HepG2 (cell line): Measurements from ENCODE around the gene MIPEP. TPM values are rescaled to one million over a fixed set of nuclear protein-coding genes. Genes with fewer than 3 reads are reported as not detected.

Source experiments
- ATAC-seq: fragments of 200-7000 bp; cut with Tn5 transposase; 3 replicates; pipeline ENCODE4 v1.9.1; 2020; ENCODE audit warnings: mild to moderate bottlenecking, moderate library complexity
- BruUV-seq: library from RNA; stranded (reverse); fragments of 400-500 nt; replicated peaks from 2 replicates; lab custom pipeline; 2021; lab: Mats Ljungman, UMichigan
- CTCF ChIA-PET: fragments of 300-600 bp; formaldehyde crosslinking; extraction: SDS; loops from one replicate; lab custom pipeline; 2021; ENCODE audit warnings: low total read pairs, inconsistent platforms, low intra/inter-chr PET ratio; lab: Yijun Ruan, JAX
- POLR2A ChIA-PET: fragments of 350-600 bp; sonication (Branson Sonifier 250); formaldehyde crosslinking; loops from one replicate; lab custom pipeline; 2020; ENCODE audit warnings: antibody characterized with exemption, inconsistent platforms; lab: Yijun Ruan, JAX
- DNase-seq: peaks from one replicate; pipeline ENCODE4 v3.0.0-alpha.2; 2015; ENCODE audit warnings: low spot score
- FAIRE-seq: peaks from 3 replicates; lab custom pipeline; 2011; peaks lifted over from hg19 to GRCh38; lab: Jason Lieb, UNC
- H2AFZ ChIP-seq: one replicate; pipeline ENCODE4 v1.6.1; 2011; ENCODE audit warnings: low read length, inconsistent platforms
- H3K27ac ChIP-seq: fragments of 300-600 bp; 3 replicates; pipeline ENCODE4 v1.8.0; 2011; ENCODE audit warnings: mixed run types, mild to moderate bottlenecking, mixed read lengths, low read length, inconsistent platforms; ENCODE audit not compliant: insufficient read depth; ENCODE audit errors: extremely low read length
- H3K27me3 ChIP-seq, 2 experiments: fragments of 200-600 bp in 1 of 2; 2 replicates in 1 of 2; 3 replicates in 1 of 2; pipeline versions ENCODE4 v1.6.0 to v1.8.0; 2011; ENCODE audit warnings: low read length in 2 of 2, mild to moderate bottlenecking in 2 of 2, moderate library complexity in 2 of 2, inconsistent platforms in 1 of 2; ENCODE audit not compliant: insufficient read depth in 2 of 2, control insufficient read depth in 1 of 2
- H3K36me3 ChIP-seq, 2 experiments: fragments of 200-600 bp in 1 of 2; replicated peaks in 1 of 2; 2 replicates in 1 of 2; 3 replicates in 1 of 2; pipeline versions ENCODE4 v1.5.1 to v1.8.0; 2011; ENCODE audit warnings: low read length in 2 of 2, inconsistent platforms in 1 of 2; ENCODE audit not compliant: insufficient read depth in 2 of 2, control insufficient read depth in 1 of 2
- H3K4me1 ChIP-seq: 2 replicates; pipeline ENCODE4 v1.5.1; 2012; ENCODE audit warnings: low read length, inconsistent platforms; ENCODE audit not compliant: insufficient read depth
- H3K4me2 ChIP-seq: 2 replicates; pipeline ENCODE4 v1.6.0; 2011; ENCODE audit warnings: low read depth, low read length, inconsistent platforms
- H3K4me3 ChIP-seq, 3 experiments: fragments of 200-600 bp in 1 of 3; sonication (generic), shearing (Covaris generic) in 1 of 3; replicated peaks in 1 of 3; 2 replicates each; pipeline ENCODE4 v1.5.1; 2011 to 2016; ENCODE audit warnings: low read length in 3 of 3, inconsistent platforms in 2 of 3, low read depth in 2 of 3, mild to moderate bottlenecking in 2 of 3, control low read depth in 1 of 3, mixed read lengths in 1 of 3; ENCODE audit not compliant: insufficient read depth in 1 of 3
- H3K79me2 ChIP-seq: one replicate; pipeline ENCODE4 v1.6.1; 2011; ENCODE audit warnings: low read length, inconsistent platforms; ENCODE audit not compliant: insufficient read depth
- H3K9ac ChIP-seq: 2 replicates; pipeline ENCODE4 v1.6.0; 2011; ENCODE audit warnings: mild to moderate bottlenecking, low read depth, low read length, inconsistent platforms; ENCODE audit not compliant: insufficient read depth
- H3K9me3 ChIP-seq: 2 replicates; pipeline ENCODE4 v1.5.1; 2012; ENCODE audit warnings: mild to moderate bottlenecking, low read length
- H4K20me1 ChIP-seq: 2 replicates; pipeline ENCODE4 v1.6.0; 2011; ENCODE audit warnings: inconsistent platforms, mild to moderate bottlenecking, low read length, moderate library complexity; ENCODE audit not compliant: insufficient read depth
- AGO2 ChIP-seq: fragments of 200-400 bp; formaldehyde crosslinking; optimal IDR thresholded peaks from 2 replicates; pipeline ENCODE3; 2017; ENCODE audit warnings: mild to moderate bottlenecking, low read depth, low read length, moderate library complexity
- ARID2 ChIP-seq: sonication (generic); formaldehyde crosslinking; IDR thresholded peaks from 2 replicates; pipeline ENCODE4 v1.8.1; 2022; ENCODE audit warnings: mild to moderate bottlenecking, missing genetic modification reagents, borderline replicate concordance
- ATF4 ChIP-seq, 2 experiments: fragments of 450-650 bp in 1 of 2; sonication (generic) in 1 of 2; formaldehyde crosslinking; IDR thresholded peaks; 2 replicates each; pipeline versions ENCODE4 v1.5.0 to v1.8.0; 2020 to 2022; ENCODE audit warnings: mild to moderate bottlenecking in 1 of 2, missing genetic modification reagents in 1 of 2
- CBFB ChIP-seq: sonication (generic); formaldehyde crosslinking; IDR thresholded peaks from 2 replicates; pipeline ENCODE4 v1.4.0; 2020; ENCODE audit warnings: missing genetic modification reagents
- HES4 ChIP-seq: sonication (generic); formaldehyde crosslinking; IDR thresholded peaks from 2 replicates; pipeline ENCODE4 v1.9.0; 2021; ENCODE audit warnings: mild to moderate bottlenecking, missing genetic modification reagents, borderline replicate concordance
- IRX3 ChIP-seq: sonication (generic); formaldehyde crosslinking; IDR thresholded peaks from 2 replicates; pipeline ENCODE4 v1.8.1; 2023; ENCODE audit warnings: mild to moderate bottlenecking, low read depth, missing genetic modification reagents, borderline replicate concordance
- NFE2L1 ChIP-seq: sonication (generic); formaldehyde crosslinking; IDR thresholded peaks from 2 replicates; pipeline ENCODE4 v1.4.0; 2020; ENCODE audit warnings: missing genetic modification reagents, mild to moderate bottlenecking, borderline replicate concordance
- TCF7 ChIP-seq: sonication (generic); IDR thresholded peaks from 2 replicates; pipeline ENCODE4 v1.6.1; 2016; ENCODE audit warnings: antibody characterized with exemption, low read depth
- TEAD3 ChIP-seq: optimal IDR thresholded peaks from 2 replicates; pipeline ENCODE3; 2016; ENCODE audit warnings: borderline replicate concordance
- ZNF121 ChIP-seq: sonication (generic); formaldehyde crosslinking; IDR thresholded peaks from 2 replicates; pipeline ENCODE4 v1.5.0; 2020; ENCODE audit warnings: mild to moderate bottlenecking, missing genetic modification reagents
- ZNF431 ChIP-seq: sonication (generic); formaldehyde crosslinking; IDR thresholded peaks from 2 replicates; pipeline ENCODE4 v1.9.0; 2022; ENCODE audit warnings: missing genetic modification reagents, low read depth, mild to moderate bottlenecking, borderline replicate concordance
- ZNF543 ChIP-seq: sonication (generic); formaldehyde crosslinking; IDR thresholded peaks from 2 replicates; pipeline ENCODE4 v1.4.0; 2020; ENCODE audit warnings: mild to moderate bottlenecking, missing genetic modification reagents
- WGBS: methylation state at CpG from one replicate; pipeline ENCODE4 v1.1.6; 2017; ENCODE audit warnings: low lambda C conversion rate; 5-methylcytosine and 5-hydroxymethylcytosine counted together
- in situ Hi-C: cut with HindIII; loops from 2 replicates; pipeline ENCODE4 v1.10.0; 2017; ENCODE audit warnings: low pct_unique_long_range_greater_than_20kb; ENCODE audit not compliant: extremely low pct_ligation_motif_present
- intact Hi-C: fragments of 100-400 bp; cut with micrococcal nuclease; formaldehyde crosslinking; loops from one replicate; pipeline ENCODE4 v1.10.0; 2022; ENCODE audit not compliant: unreplicated experiment
- polyA plus RNA-seq, 8 experiments: library from polyadenylated mRNA; depleted of rRNA in 3 of 8; stranded (reverse) in 7 of 8; unstranded in 1 of 8; fragments of >200 nt; fragmentation: Illumina TruSeq in 4 of 8; extraction: Trizol in 4 of 8; gene quantifications; 2 replicates each; pipeline versions ENCODE4 v1.2.1 to v1.2.3, GENCODE V29; 2011 to 2016; ENCODE audit warnings: low read depth in 4 of 8, missing spikeins in 1 of 8, mixed read lengths in 1 of 8; ENCODE audit not compliant: insufficient read depth in 1 of 8
- total RNA-seq, 5 experiments: library from RNA; depleted of rRNA; stranded (reverse); fragments of >200 nt; fragmentation: Illumina TruSeq; extraction: Trizol; gene quantifications; 2 replicates each; pipeline ENCODE4 v1.2.3, GENCODE V29; 2016; ENCODE audit warnings: low read depth in 1 of 5
- TF ChIP-seq, protein P1 (sequence below): sonication (generic); formaldehyde crosslinking; IDR thresholded peaks from 2 replicates; pipeline ENCODE4 v1.5.0; 2020; ENCODE audit warnings: mild to moderate bottlenecking, missing genetic modification reagents, moderate library complexity

The MIPEP gene
- total and polyA plus RNA-seq, 2 of the 13 experiments (the other 11 are each of a cell fraction or from before 2014, with no cell fraction given): 9.3 to 24.1 TPM

- no peak for TF ChIP-seq ZNF543 (CRISPR knock-in tag)
These were observed 111.7 kb downstream of the MIPEP start (continued) for GRCh38 chr13:23777575-23777870.

GRCh38 chr13:23776698-23777574, 112.3 kb downstream of the MIPEP start:
- intact Hi-C loops: no loop called here
- no peaks in the 10 kb centered on the region for H4K20me1 ChIP-seq
- DNase-seq (no peak), FAIRE-seq (no peak), ATAC-seq (no peak)
- in situ Hi-C loops: no loop called here
- no peaks in the 10 kb centered on the region for H3K79me2 ChIP-seq
- POLR2A ChIA-PET: no interaction called here
- no peaks in the 10 kb centered on the region for H3K27me3 ChIP-seq
- CTCF ChIA-PET: no interaction called here
- H3K4me3 ChIP-seq: no peak overlapping the region
- peaks cover 21% of the 10 kb centered on the region for H3K4me1 ChIP-seq
- no peak overlapping the region for H3K4me2 ChIP-seq
- H3K36me3 ChIP-seq: no peaks in the 10 kb centered on the region
- 93% methylated on average over 3 of the region's 3 CpGs for WGBS
- H3K27ac ChIP-seq: no peak overlapping the region
- H3K9ac ChIP-seq: no peak overlapping the region
- no peak for TF ChIP-seq ZNF431 (CRISPR knock-in tag)
- TF ChIP-seq NFE2L1 (CRISPR knock-in tag): no peak
- TF ChIP-seq CBFB (CRISPR knock-in tag): no peak
- no peak for TF ChIP-seq HES4 (CRISPR knock-in tag)
- TF ChIP-seq ARID2 (CRISPR knock-in tag): no peak
- no peak for TF ChIP-seq TEAD3 (CRISPR knock-in tag)
- TF ChIP-seq, protein P1, sequence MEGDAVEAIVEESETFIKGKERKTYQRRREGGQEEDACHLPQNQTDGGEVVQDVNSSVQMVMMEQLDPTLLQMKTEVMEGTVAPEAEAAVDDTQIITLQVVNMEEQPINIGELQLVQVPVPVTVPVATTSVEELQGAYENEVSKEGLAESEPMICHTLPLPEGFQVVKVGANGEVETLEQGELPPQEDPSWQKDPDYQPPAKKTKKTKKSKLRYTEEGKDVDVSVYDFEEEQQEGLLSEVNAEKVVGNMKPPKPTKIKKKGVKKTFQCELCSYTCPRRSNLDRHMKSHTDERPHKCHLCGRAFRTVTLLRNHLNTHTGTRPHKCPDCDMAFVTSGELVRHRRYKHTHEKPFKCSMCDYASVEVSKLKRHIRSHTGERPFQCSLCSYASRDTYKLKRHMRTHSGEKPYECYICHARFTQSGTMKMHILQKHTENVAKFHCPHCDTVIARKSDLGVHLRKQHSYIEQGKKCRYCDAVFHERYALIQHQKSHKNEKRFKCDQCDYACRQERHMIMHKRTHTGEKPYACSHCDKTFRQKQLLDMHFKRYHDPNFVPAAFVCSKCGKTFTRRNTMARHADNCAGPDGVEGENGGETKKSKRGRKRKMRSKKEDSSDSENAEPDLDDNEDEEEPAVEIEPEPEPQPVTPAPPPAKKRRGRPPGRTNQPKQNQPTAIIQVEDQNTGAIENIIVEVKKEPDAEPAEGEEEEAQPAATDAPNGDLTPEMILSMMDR (CRISPR knock-in tag): no peak
- no peak for TF ChIP-seq AGO2
- no peak for TF ChIP-seq TCF7
- TF ChIP-seq IRX3 (CRISPR knock-in tag): no peak
- no peak for TF ChIP-seq ZNF121 (CRISPR knock-in tag)
- TF ChIP-seq ATF4 (CRISPR knock-in tag; IDR thresholded peaks at IDR 0.05): no peak
- H2AFZ ChIP-seq: no peak overlapping the region
- H3K9me3 ChIP-seq: no peaks in the 10 kb centered on the region
- no TSS peak for BruUV-seq
